Keratinocyte (primary cell): ENCODE measurements around the gene OPRL1. TPM values are rescaled to one million over a fixed set of nuclear protein-coding genes. Genes with fewer than 3 reads are reported as not detected.

Experiments used
- DNase-seq: peaks from one replicate; pipeline ENCODE4 v3.0.0-alpha.2; 2011; ENCODE audit warnings: low read depth, missing footprints, low spot score
- FAIRE-seq: peaks from 2 replicates; lab custom pipeline; 2011; peaks lifted over from hg19 to GRCh38; lab: Jason Lieb, UNC
- H2AFZ ChIP-seq: 2 replicates; pipeline ENCODE4 v1.6.0; 2012; ENCODE audit warnings: low read length, control low read depth, inconsistent platforms; ENCODE audit not compliant: control insufficient read depth
- H3K27ac ChIP-seq: 2 replicates; pipeline ENCODE4 v1.5.1; 2011; ENCODE audit warnings: low read length; ENCODE audit not compliant: control insufficient read depth, insufficient read depth
- H3K27me3 ChIP-seq: 3 replicates; pipeline ENCODE4 v1.6.0; 2011; ENCODE audit warnings: low read length; ENCODE audit not compliant: control insufficient read depth, insufficient read depth; ENCODE audit errors: extremely low read depth
- H3K36me3 ChIP-seq, 2 experiments: 2 replicates in 1 of 2; 3 replicates in 1 of 2; pipeline ENCODE4 v1.5.1; 2011; ENCODE audit warnings: low read length in 2 of 2, mild to moderate bottlenecking in 1 of 2; ENCODE audit not compliant: control insufficient read depth in 2 of 2, insufficient read depth in 2 of 2; ENCODE audit errors: extremely low read depth in 1 of 2
- H3K4me1 ChIP-seq: 3 replicates; pipeline ENCODE4 v1.5.1; 2011; ENCODE audit warnings: low read length; ENCODE audit not compliant: control insufficient read depth, insufficient read depth; ENCODE audit errors: extremely low read depth
- H3K4me2 ChIP-seq: 3 replicates; pipeline ENCODE4 v1.6.0; 2011; ENCODE audit warnings: low read depth, low read length; ENCODE audit not compliant: control insufficient read depth, insufficient read depth; ENCODE audit errors: extremely low read depth
- H3K4me3 ChIP-seq, 3 experiments: fragments of 200-600 bp in 1 of 3; sonication (generic) in 1 of 3; 2 replicates in 2 of 3; 3 replicates in 1 of 3; pipeline ENCODE4 v1.5.1; 2011 to 2016; ENCODE audit warnings: low read length in 3 of 3, mild to moderate bottlenecking in 3 of 3, control low read depth in 2 of 3, inconsistent platforms in 1 of 3, low read depth in 1 of 3, mixed read lengths in 1 of 3, mixed run types in 1 of 3, moderate library complexity in 1 of 3; ENCODE audit not compliant: control insufficient read depth in 2 of 3, insufficient read depth in 2 of 3; ENCODE audit errors: extremely low read depth in 1 of 3
- H3K79me2 ChIP-seq: 2 replicates; pipeline ENCODE4 v1.6.0; 2012; ENCODE audit warnings: low read length; ENCODE audit not compliant: control insufficient read depth, insufficient read depth
- H3K9ac ChIP-seq: 3 replicates; pipeline ENCODE4 v1.6.0; 2011; ENCODE audit warnings: low read length; ENCODE audit not compliant: control insufficient read depth, insufficient read depth; ENCODE audit errors: extremely low read depth
- H3K9me1 ChIP-seq: 3 replicates; pipeline ENCODE4 v1.6.0; 2011; ENCODE audit warnings: low read length; ENCODE audit not compliant: control insufficient read depth, insufficient read depth; ENCODE audit errors: extremely low read depth
- H3K9me3 ChIP-seq: 2 replicates; pipeline ENCODE4 v1.5.1; 2012; ENCODE audit warnings: low read depth, low read length; ENCODE audit not compliant: control insufficient read depth
- H4K20me1 ChIP-seq: 3 replicates; pipeline ENCODE4 v1.6.0; 2011; ENCODE audit warnings: low read length; ENCODE audit not compliant: control insufficient read depth, insufficient read depth; ENCODE audit errors: extremely low read depth
- CTCF ChIP-seq, 3 experiments: IDR thresholded peaks in 1 of 3; conservative IDR thresholded peaks in 1 of 3; optimal IDR thresholded peaks in 1 of 3; 2 replicates in 2 of 3; 3 replicates in 1 of 3; pipeline versions ENCODE3 to v1.5.1; 2011; ENCODE audit warnings: low read length in 3 of 3, mild to moderate bottlenecking in 3 of 3, moderate library complexity in 2 of 3, control low read depth in 1 of 3, inconsistent platforms in 1 of 3; ENCODE audit not compliant: insufficient read depth in 2 of 3; ENCODE audit errors: extremely low read depth in 1 of 3
- EZH2 ChIP-seq: IDR thresholded peaks from one replicate; pipeline ENCODE4 v1.6.1; 2012; ENCODE audit warnings: inconsistent platforms, mild to moderate bottlenecking, low read length, moderate library complexity
- dilution Hi-C: fragments of 300-500 bp; cut with MboI; formaldehyde crosslinking; loops from one replicate; pipeline ENCODE4 v1.7.0; 2020; ENCODE audit warnings: low sequenced_read_pairs; ENCODE audit not compliant: extremely low pct_ligation_motif_present
- polyA plus RNA-seq, 5 experiments: library from polyadenylated mRNA; depleted of rRNA in 3 of 5; stranded (reverse) in 3 of 5; stranded (forward) in 1 of 5; unstranded in 1 of 5; fragments of >200 nt; gene quantifications; 1 replicate in 1 of 5; 2 replicates in 3 of 5; 3 replicates in 1 of 5; pipeline versions ENCODE4 v1.2.1 to v1.2.3, GENCODE V29; 2011 to 2012; ENCODE audit warnings: missing spikeins in 2 of 5, low read depth in 1 of 5, low replicate concordance in 1 of 5

OPRL1 gene
- polyA plus RNA-seq, 1 donor (not counting 4 experiments of a cell fraction or from before 2014, with no cell fraction given): 0.25 TPM

GRCh38 chr20:64148581-64148980, 68.7 kb downstream of the OPRL1 start:
- dilution Hi-C loops: no loop called here
- Histone ChIP-seq H3K9me3 (peaks cover 16% of the 10 kb centered on the region), H4K20me1 (no peaks in the 10 kb centered on the region), H3K27ac (no peak overlapping the region), H3K79me2 (no peaks in the 10 kb centered on the region), H3K4me2 (no peak overlapping the region), H3K27me3 (no peaks in the 10 kb centered on the region), H2AFZ (no peak overlapping the region), H3K4me1 (peaks cover 13% of the 10 kb centered on the region), H3K9ac (no peak overlapping the region), H3K4me3 (no peak overlapping the region), H3K36me3 (no peaks in the 10 kb centered on the region), H3K9me1 (no peaks in the 10 kb centered on the region)
- DNase-seq: no peak
- FAIRE-seq: no peak
- no peak for TF ChIP-seq CTCF (optimal IDR thresholded peaks at IDR 0.05 in 1 of 3, IDR thresholded peaks at IDR 0.05 in 1 of 3, conservative IDR thresholded peaks at IDR 0.05 in 1 of 3; ENCODE audit: extremely low read depth in 1 of 3, insufficient read depth in 2 of 3, low read length in 3 of 3)
- TF ChIP-seq EZH2: no peak

- no peak overlapping the region for H3K9ac ChIP-seq
- H3K9me3 ChIP-seq: peaks cover 16% of the 10 kb centered on the region
- dilution Hi-C loops: no loop called here
- DNase-seq (no peak), FAIRE-seq (no peak)
- TF ChIP-seq CTCF (optimal IDR thresholded peaks at IDR 0.05 in 1 of 3, IDR thresholded peaks at IDR 0.05 in 1 of 3, conservative IDR thresholded peaks at IDR 0.05 in 1 of 3; ENCODE audit: extremely low read depth in 1 of 3, insufficient read depth in 2 of 3, low read length in 3 of 3) (no peak), EZH2 (no peak)
- H3K4me3 ChIP-seq: no peak overlapping the region
- no peaks in the 10 kb centered on the region for H3K27me3 ChIP-seq
- no peak overlapping the region for H3K27ac ChIP-seq
- H4K20me1 ChIP-seq: no peaks in the 10 kb centered on the region
- H3K36me3 ChIP-seq: no peaks in the 10 kb centered on the region
- no peak overlapping the region for H3K4me2 ChIP-seq
- no peaks in the 10 kb centered on the region for H3K79me2 ChIP-seq
- H3K9me1 ChIP-seq: no peaks in the 10 kb centered on the region
- H2AFZ ChIP-seq: no peak overlapping the region
- H3K4me1 ChIP-seq: peaks cover 13% of the 10 kb centered on the region
These were observed 69.3 kb downstream of the OPRL1 start for GRCh38 chr20:64149141-64149540.
